Heart left ventricle (tissue), 13 donors: ENCODE measurements around the gene RCAN3.

Experiments
- POLR2A ChIP-seq, 2 donors: fragments of 450-650 bp; IDR thresholded peaks; one replicate each; pipeline ENCODE4 v1.6.1; 2017; ENCODE audit warnings: antibody characterized with exemption in 2 of 2, mild to moderate bottlenecking in 2 of 2, moderate library complexity in 2 of 2
- TF ChIP-seq, protein P1 (sequence below), 12 donors: fragments of 200-600 bp; sonication (generic) in 4 of 12; IDR thresholded peaks; one replicate each; pipeline versions ENCODE4 v1.5.0 to v1.8.0; 2018 to 2022; ENCODE audit warnings: antibody characterized with exemption in 12 of 12, mild to moderate bottlenecking in 5 of 12
- donor health status: ischemic (EF 13 %, LVEDD 7.1; RV severe dilation, severe dysfunction).
- donor health status: DM: no; HTN: yes; CAD: no.
- donor health status: DM: no; HTN: no; CAD: no.
- donor health status: ischemic (EF 25% LVEDD 6.9; RV normal size, moderate dysfunction).
- donor health status: ischemic (EF 25% LVEDD 5.7; RV mildly dilated, moderate dysfunction).
- donor health status: ischemic (EF 35%, LVEDD 5.7; RV mildly dilated, moderate dysfunction).
- donor health status: nonischemic (EF 11% LVEDD 7.7; RV severe dilation, severe dysfunction).
- donor health status: DM: yes; HTN: yes; CAD: no.
- donor health status: PGD.
- donor health status: ischemic (EF 29% LVEDD 5.4; RV normal size, mild dysfunction).
- donor health status: nonischemic (EF 23%, LVEDD 6.1; RV moderate dilation, normal function).

DNA sequence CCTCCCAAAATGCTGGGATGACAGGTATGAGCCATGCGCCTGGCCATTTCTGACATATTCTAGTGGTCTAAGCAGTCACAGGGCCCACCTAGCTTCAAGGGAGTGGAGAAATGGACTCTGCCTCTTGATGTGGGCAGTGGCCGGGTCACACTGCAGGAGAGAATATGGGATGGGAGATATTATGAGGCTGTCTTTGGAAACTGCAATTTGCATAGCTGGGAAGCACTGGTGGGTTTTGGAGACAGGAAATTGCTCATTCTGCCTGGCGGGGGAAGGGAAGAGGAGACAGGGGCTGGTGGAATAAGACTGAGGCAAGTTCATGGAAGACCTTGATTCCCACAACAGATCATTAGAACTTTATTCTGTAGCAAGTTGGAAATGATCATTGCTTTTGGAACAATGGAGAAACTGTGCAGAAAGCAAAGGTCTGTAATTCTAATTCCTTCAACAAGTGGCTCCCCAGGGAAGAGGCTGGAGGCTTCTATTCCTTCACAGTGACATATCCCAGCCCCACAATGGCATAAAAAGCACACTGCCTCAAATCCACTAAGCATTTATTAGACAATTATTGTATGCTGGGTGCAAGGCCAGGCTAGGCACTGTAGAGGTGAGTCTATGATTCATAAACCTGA is 63.7 kb downstream of the RCAN3 start:
- TF ChIP-seq, protein P1, sequence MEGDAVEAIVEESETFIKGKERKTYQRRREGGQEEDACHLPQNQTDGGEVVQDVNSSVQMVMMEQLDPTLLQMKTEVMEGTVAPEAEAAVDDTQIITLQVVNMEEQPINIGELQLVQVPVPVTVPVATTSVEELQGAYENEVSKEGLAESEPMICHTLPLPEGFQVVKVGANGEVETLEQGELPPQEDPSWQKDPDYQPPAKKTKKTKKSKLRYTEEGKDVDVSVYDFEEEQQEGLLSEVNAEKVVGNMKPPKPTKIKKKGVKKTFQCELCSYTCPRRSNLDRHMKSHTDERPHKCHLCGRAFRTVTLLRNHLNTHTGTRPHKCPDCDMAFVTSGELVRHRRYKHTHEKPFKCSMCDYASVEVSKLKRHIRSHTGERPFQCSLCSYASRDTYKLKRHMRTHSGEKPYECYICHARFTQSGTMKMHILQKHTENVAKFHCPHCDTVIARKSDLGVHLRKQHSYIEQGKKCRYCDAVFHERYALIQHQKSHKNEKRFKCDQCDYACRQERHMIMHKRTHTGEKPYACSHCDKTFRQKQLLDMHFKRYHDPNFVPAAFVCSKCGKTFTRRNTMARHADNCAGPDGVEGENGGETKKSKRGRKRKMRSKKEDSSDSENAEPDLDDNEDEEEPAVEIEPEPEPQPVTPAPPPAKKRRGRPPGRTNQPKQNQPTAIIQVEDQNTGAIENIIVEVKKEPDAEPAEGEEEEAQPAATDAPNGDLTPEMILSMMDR (IDR thresholded peaks at IDR 0.05) = no peak
- TF ChIP-seq POLR2A (IDR thresholded peaks at IDR 0.05) = no peak
